AG09319 (cell line): ENCODE results near the gene TMEM247.

Experiments
- DNase-seq: peaks from one replicate; pipeline ENCODE4 v3.0.0-alpha.2; 2010; ENCODE audit warnings: low read depth; ENCODE audit errors: extremely low read depth
- TF ChIP-seq, protein P1 (sequence below): IDR thresholded peaks from 2 replicates; pipeline ENCODE4 v1.5.1; 2011; ENCODE audit warnings: low read depth, mild to moderate bottlenecking, inconsistent platforms, low read length, moderate library complexity

The TMEM247 gene

DNA sequence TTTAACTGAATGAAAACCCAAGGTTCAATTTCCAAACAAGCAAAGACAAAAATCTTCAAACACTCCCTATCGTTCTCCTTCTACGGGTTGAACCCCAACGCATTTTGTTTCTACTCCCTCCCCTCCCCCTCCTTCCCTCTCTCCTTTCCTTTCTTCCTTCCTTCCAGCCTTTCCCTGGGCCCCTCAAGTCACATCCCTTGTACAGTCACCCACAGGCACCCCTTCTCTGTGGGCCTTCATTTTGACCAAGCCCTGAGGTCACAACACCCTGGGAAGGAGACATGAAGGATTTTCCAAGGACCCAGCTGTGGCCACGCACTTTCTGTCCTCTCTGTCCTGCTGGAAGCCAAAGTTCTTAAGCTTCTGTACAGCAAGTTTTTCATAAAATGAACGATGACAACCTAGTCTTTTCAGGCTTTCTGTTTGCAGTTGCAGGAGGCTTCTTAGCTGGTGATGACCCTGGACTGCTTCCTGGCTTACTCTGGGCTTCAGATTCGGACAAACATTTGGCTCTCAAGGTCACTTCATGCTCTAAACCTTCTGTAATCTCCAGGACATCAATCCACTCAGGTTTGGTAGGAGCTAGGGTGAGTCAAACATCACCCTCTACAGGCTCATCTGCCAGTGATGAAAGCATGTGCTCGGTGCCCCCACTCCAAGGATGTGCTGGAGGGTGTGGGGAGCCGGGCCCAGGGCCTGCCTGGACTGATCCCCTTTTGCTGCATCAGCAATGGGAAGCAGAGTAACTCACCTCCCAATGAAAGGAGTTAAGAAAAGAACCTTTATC is 25.5 kb downstream of the TMEM247 start:
- TF ChIP-seq, protein P1, sequence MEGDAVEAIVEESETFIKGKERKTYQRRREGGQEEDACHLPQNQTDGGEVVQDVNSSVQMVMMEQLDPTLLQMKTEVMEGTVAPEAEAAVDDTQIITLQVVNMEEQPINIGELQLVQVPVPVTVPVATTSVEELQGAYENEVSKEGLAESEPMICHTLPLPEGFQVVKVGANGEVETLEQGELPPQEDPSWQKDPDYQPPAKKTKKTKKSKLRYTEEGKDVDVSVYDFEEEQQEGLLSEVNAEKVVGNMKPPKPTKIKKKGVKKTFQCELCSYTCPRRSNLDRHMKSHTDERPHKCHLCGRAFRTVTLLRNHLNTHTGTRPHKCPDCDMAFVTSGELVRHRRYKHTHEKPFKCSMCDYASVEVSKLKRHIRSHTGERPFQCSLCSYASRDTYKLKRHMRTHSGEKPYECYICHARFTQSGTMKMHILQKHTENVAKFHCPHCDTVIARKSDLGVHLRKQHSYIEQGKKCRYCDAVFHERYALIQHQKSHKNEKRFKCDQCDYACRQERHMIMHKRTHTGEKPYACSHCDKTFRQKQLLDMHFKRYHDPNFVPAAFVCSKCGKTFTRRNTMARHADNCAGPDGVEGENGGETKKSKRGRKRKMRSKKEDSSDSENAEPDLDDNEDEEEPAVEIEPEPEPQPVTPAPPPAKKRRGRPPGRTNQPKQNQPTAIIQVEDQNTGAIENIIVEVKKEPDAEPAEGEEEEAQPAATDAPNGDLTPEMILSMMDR: no peak
- DNase-seq: no peak

DNA sequence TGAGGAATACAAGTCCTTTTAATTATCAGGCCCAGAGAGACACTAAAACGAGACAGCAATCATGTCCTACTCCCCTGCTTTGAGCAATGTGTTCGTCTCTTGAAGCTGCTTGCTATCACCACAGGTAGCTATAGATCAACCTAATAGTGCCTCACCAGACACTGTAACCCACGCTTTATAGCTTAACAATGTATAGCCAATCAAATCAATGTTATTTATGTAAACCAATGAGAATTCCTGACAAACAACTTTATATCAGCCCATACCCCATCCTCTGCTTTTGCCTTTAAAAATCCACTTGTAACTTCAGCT is 26.1 kb downstream of the TMEM247 start:
- DNase-seq: no peak
- TF ChIP-seq, protein P1: no peak

GRCh38 chr2:46506131-46506706 is 26.9 kb downstream of the TMEM247 start:
- TF ChIP-seq, protein P1: no peak
- no peak for DNase-seq

GRCh38 chr2:46508312-46508711 is 28.9 kb downstream of the TMEM247 start:
- TF ChIP-seq, protein P1: no peak
- no peak for DNase-seq

GRCh38 chr2:46508759-46509158 is 29.4 kb downstream of the TMEM247 start:
- DNase-seq: no peak
- TF ChIP-seq, protein P1: no peak

DNA sequence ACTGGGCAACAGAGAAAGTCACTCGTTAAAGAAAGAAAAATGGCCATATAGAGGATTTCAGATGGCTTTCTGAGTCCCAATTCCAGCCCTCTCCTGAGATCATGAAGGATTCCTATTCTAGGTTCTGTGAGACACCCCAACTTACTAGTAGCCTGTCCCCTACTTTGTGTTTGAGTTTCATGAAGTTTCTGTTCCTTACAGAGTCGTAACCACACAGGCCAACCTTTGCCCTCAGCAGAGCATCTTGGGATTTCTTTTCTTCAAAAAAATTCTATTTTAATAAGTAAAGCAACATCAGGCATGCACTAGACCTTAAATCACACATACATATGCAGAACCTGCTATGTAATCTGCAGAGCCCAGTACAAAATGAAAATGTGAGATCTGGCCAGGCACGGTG is 30.4 kb downstream of the TMEM247 start:
- TF ChIP-seq, protein P1: no peak
- DNase-seq: no peak

GRCh38 chr2:46510598-46511177 is 31.3 kb downstream of the TMEM247 start:
- TF ChIP-seq, protein P1: no peak
- DNase-seq: no peak
